Measurements from ENCODE around the gene ONECUT1.

GRCh38 chr15:52738311-52738710 is 51.8 kb downstream of the ONECUT1 start:
- TF ChIP-seq ETV6 (CRISPR knock-in tag; IDR thresholded peaks at IDR 0.05) (no peak), CTCF (IDR thresholded peaks at IDR 0.05) (no peak), ZNF219 (CRISPR knock-in tag; IDR thresholded peaks at IDR 0.05; ENCODE audit: borderline replicate concordance) (no peak), ATF6 (CRISPR knock-in tag; IDR thresholded peaks at IDR 0.05) (no peak)
